HG02981 (cell line): ENCODE measurements around the gene DHRS13.
A peak's percentile ranks its signal among the peaks of the same experiment; 100 is the strongest.

Experiments used
- ATAC-seq: cut with Tn5 transposase; IDR thresholded peaks from one replicate; pipeline ENCODE4 v1.9.1; 2021; ENCODE audit warnings: mild to moderate bottlenecking, moderate library complexity; ENCODE audit not compliant: unreplicated experiment

Gene DHRS13

GRCh38 chr17:28902819-28903545, at the start of gene DHRS13:
Gene DHRS13, minus strand, starts transcription at chr17:28903079. Its CDS starts 135 bp downstream, at chr17:28902944.
- peak; percentile 85 for ATAC-seq

- ATAC-seq, result peak; percentile 52
Measured at GRCh38 chr17:28951991-28952975, 49.4 kb upstream of the DHRS13 start.

GRCh38 chr17:28951428-28951990, 48.6 kb upstream of the DHRS13 start, which contains the start of gene PHF12:
Gene PHF12, minus strand, starts transcription at chr17:28951518. Its CDS starts 558 bp downstream, at chr17:28950960.
- ATAC-seq, result peak; percentile 53

- ATAC-seq, result no peak
Measured at GRCh38 chr17:28950752-28951427, 48.0 kb upstream of the DHRS13 start.

GRCh38 chr17:28950017-28950751, 47.3 kb upstream of the DHRS13 start:
- ATAC-seq, result no peak

- no peak for ATAC-seq
Measured at GRCh38 chr17:28949185-28950016, 46.5 kb upstream of the DHRS13 start.

- ATAC-seq, result no peak
Measured at GRCh38 chr17:28948873-28949184, 46.0 kb upstream of the DHRS13 start.

- no peak for ATAC-seq
Measured at GRCh38 chr17:28948342-28948741, 45.5 kb upstream of the DHRS13 start.

GRCh38 chr17:28947639-28948038, 44.8 kb upstream of the DHRS13 start:
- no peak for ATAC-seq

GRCh38 chr17:28946239-28946638, 43.4 kb upstream of the DHRS13 start:
- no peak for ATAC-seq

GRCh38 chr17:28944862-28945741, 42.2 kb upstream of the DHRS13 start:
- ATAC-seq, result no peak

- ATAC-seq, result no peak
Measured at GRCh38 chr17:28944343-28944742, 41.5 kb upstream of the DHRS13 start.

GRCh38 chr17:28942925-28943324, 40.0 kb upstream of the DHRS13 start:
- no peak for ATAC-seq

GRCh38 chr17:28941251-28941650, 38.4 kb upstream of the DHRS13 start:
- no peak for ATAC-seq

GRCh38 chr17:28940675-28941074, 37.8 kb upstream of the DHRS13 start:
- ATAC-seq, result no peak

GRCh38 chr17:28940142-28940541, 37.3 kb upstream of the DHRS13 start:
- no peak for ATAC-seq

GRCh38 chr17:28938552-28938951, 35.7 kb upstream of the DHRS13 start:
- ATAC-seq, result no peak

GRCh38 chr17:28937044-28937729, 34.3 kb upstream of the DHRS13 start:
- no peak for ATAC-seq
